H1 (cell line): Measurements from ENCODE around the gene PDIA5.

Source experiments
- HDAC2 ChIP-seq, 2 experiments: fragments of 300-600 bp in 1 of 2; sonication (generic) in 1 of 2; IDR thresholded peaks; 2 replicates each; pipeline ENCODE4 v1.6.1; 2011 to 2012; ENCODE audit warnings: low read depth in 2 of 2, low read length in 2 of 2, mild to moderate bottlenecking in 2 of 2, moderate library complexity in 2 of 2, borderline replicate concordance in 1 of 2, inconsistent platforms in 1 of 2
- POLR2AphosphoS5 ChIP-seq: IDR thresholded peaks from 2 replicates; pipeline ENCODE4 v1.6.1; 2011; ENCODE audit warnings: low read depth, low read length
- RAD21 ChIP-seq, 2 experiments: IDR thresholded peaks in 1 of 2; conservative IDR thresholded peaks in 1 of 2; 2 replicates each; pipeline ENCODE4 v1.6.1; 2011; ENCODE audit warnings: low read depth in 2 of 2, low read length in 2 of 2, improper control_type of control experiment in 1 of 2, inconsistent platforms in 1 of 2, mild to moderate bottlenecking in 1 of 2, moderate library complexity in 1 of 2
- RXRA ChIP-seq: IDR thresholded peaks from 2 replicates; pipeline ENCODE4 v1.6.1; 2011; ENCODE audit warnings: low read depth, mild to moderate bottlenecking, low read length, moderate library complexity; ENCODE audit not compliant: insufficient read depth
- SIN3A ChIP-seq, 2 experiments: IDR thresholded peaks in 1 of 2; conservative IDR thresholded peaks in 1 of 2; 2 replicates each; pipeline ENCODE4 v1.6.1; 2011 to 2012; ENCODE audit warnings: low read length in 2 of 2, improper control_type of control experiment in 1 of 2, low read depth in 1 of 2, mild to moderate bottlenecking in 1 of 2
- SUZ12 ChIP-seq: fragments of 200-600 bp; sonication (generic); IDR thresholded peaks from 2 replicates; pipeline ENCODE4 v1.6.1; 2012; ENCODE audit warnings: mild to moderate bottlenecking, inconsistent platforms, low read length, moderate library complexity, mixed read lengths
- TBP ChIP-seq: IDR thresholded peaks from 2 replicates; pipeline ENCODE4 v1.6.1; 2011; ENCODE audit warnings: low read depth, low read length, improper control_type of control experiment
- TCF12 ChIP-seq: IDR thresholded peaks from 2 replicates; pipeline ENCODE4 v1.6.1; 2011; ENCODE audit warnings: low read depth, mild to moderate bottlenecking, low read length
- YY1 ChIP-seq: IDR thresholded peaks from 2 replicates; pipeline ENCODE4 v1.6.1; 2011; ENCODE audit warnings: low read depth, mild to moderate bottlenecking, low read length
- TF ChIP-seq, protein P1 (sequence below), 3 experiments: IDR thresholded peaks; 1 replicate in 2 of 3; 2 replicates in 1 of 3; pipeline versions ENCODE4 v1.5.1 to v1.6.1; 2011; ENCODE audit warnings: low read length in 3 of 3, mild to moderate bottlenecking in 3 of 3, inconsistent platforms in 2 of 3, low read depth in 1 of 3, moderate library complexity in 1 of 3; ENCODE audit not compliant: insufficient read depth in 1 of 3; ENCODE audit errors: control extremely low read depth in 1 of 3

DNA sequence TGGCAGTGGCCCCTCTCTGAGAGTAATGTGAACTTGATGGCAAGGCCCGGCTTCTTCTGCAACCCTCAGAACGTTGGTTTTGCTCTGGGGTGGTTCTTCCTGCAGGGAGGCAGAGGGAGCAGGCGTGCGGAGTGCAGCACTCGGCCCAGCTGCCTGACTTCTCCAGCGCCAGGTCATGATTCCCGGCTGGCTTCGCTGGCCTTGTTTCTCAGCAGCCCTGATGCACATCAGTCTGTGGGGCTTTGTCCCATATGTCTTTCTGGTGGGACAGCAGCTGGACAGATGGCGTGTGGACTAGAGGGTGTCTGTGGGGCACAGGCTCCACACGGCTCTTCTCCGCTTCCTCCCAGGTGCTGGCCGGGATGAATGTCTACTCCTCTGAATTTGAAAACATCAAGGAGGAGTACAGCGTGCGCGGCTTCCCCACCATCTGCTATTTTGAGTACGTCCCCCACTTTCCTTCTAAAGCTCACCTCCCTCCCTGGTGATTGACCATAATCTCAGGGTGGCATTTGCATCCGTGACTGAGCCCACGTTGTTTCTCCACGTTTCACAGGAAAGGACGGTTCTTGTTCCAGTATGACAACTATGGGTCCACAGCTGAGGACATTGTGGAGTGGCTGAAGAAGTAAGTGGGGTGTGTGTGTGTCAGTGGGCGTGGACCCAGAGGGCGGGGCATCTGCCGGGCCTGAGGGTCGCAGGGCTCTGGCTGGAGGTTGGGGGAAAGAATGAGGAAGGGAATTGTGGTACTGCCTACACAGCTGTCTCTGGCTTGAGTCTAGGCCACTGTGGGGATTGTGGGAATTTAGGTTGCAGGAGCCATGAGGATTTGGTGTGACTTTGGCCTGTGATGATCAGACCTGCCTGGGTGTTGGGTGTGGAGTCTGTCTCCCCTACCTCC, 57.1 kb downstream of the PDIA5 start:
- TF ChIP-seq POLR2AphosphoS5, result no peak
- TF ChIP-seq, protein P1, sequence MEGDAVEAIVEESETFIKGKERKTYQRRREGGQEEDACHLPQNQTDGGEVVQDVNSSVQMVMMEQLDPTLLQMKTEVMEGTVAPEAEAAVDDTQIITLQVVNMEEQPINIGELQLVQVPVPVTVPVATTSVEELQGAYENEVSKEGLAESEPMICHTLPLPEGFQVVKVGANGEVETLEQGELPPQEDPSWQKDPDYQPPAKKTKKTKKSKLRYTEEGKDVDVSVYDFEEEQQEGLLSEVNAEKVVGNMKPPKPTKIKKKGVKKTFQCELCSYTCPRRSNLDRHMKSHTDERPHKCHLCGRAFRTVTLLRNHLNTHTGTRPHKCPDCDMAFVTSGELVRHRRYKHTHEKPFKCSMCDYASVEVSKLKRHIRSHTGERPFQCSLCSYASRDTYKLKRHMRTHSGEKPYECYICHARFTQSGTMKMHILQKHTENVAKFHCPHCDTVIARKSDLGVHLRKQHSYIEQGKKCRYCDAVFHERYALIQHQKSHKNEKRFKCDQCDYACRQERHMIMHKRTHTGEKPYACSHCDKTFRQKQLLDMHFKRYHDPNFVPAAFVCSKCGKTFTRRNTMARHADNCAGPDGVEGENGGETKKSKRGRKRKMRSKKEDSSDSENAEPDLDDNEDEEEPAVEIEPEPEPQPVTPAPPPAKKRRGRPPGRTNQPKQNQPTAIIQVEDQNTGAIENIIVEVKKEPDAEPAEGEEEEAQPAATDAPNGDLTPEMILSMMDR (IDR thresholded peaks at IDR 0.05; ENCODE audit: control extremely low read depth in 1 of 3, insufficient read depth in 1 of 3, low read depth in 1 of 3, low read length in 3 of 3), result no peak
- TF ChIP-seq YY1, result no peak
- no peak for TF ChIP-seq HDAC2 (IDR thresholded peaks at IDR 0.05; ENCODE audit: borderline replicate concordance in 1 of 2, low read depth in 2 of 2, low read length in 2 of 2)
- TF ChIP-seq SIN3A (conservative IDR thresholded peaks at IDR 0.05 in 1 of 2, IDR thresholded peaks at IDR 0.05 in 1 of 2; ENCODE audit: low read depth in 1 of 2, low read length in 2 of 2), result no peak
- no peak for TF ChIP-seq RXRA
- no peak for TF ChIP-seq RAD21 (IDR thresholded peaks at IDR 0.05 in 1 of 2, conservative IDR thresholded peaks at IDR 0.05 in 1 of 2; ENCODE audit: low read depth in 2 of 2, low read length in 2 of 2)
- no peak for TF ChIP-seq TBP
- no peak for TF ChIP-seq SUZ12
- no peak for TF ChIP-seq TCF12
